Immature natural killer cell (primary cell): ENCODE results near the gene KCTD13. TPM values are rescaled to one million over a fixed set of nuclear protein-coding genes. Genes with fewer than 3 reads are reported as not detected.
"Not testable (repeated sequence)": the region's sequence is repeated elsewhere in the genome, so short reads cannot be mapped to it uniquely, and the experiment has no call there.

Experiments used
- DNase-seq, 3 donors: peaks; one replicate each; pipeline ENCODE4 v3.0.0; 2022; ENCODE audit warnings: mixed read lengths in 1 of 3
- H3K27ac Mint-ChIP-seq, 6 donors: one replicate each; pipeline ENCODE4 v1.8.0; 2020; ENCODE audit warnings: mixed read lengths in 6 of 6, mild to moderate bottlenecking in 5 of 6, inconsistent platforms in 4 of 6, moderate library complexity in 3 of 6
- H3K27me3 Mint-ChIP-seq, 3 donors: one replicate each; pipeline ENCODE4 v1.8.0; 2020 to 2021; ENCODE audit warnings: low read depth in 3 of 3, mild to moderate bottlenecking in 3 of 3, mixed read lengths in 3 of 3, moderate library complexity in 3 of 3, inconsistent platforms in 1 of 3
- H3K36me3 Mint-ChIP-seq, 3 donors: one replicate each; pipeline ENCODE4 v1.8.0; 2020; ENCODE audit warnings: mixed read lengths in 3 of 3, inconsistent platforms in 2 of 3, mild to moderate bottlenecking in 2 of 3
- H3K4me1 Mint-ChIP-seq, 2 donors: one replicate each; pipeline ENCODE4 v1.8.0; 2020; ENCODE audit warnings: inconsistent platforms in 2 of 2, mild to moderate bottlenecking in 2 of 2, mixed read lengths in 2 of 2, moderate library complexity in 1 of 2
- H3K4me3 Mint-ChIP-seq, 5 donors: one replicate each; pipeline ENCODE4 v1.8.0; 2020; ENCODE audit warnings: mild to moderate bottlenecking in 5 of 5, mixed read lengths in 5 of 5, inconsistent platforms in 3 of 5, moderate library complexity in 3 of 5
- H3K9me3 Mint-ChIP-seq, 6 donors: one replicate each; pipeline ENCODE4 v1.8.0; 2020; ENCODE audit warnings: mild to moderate bottlenecking in 6 of 6, mixed read lengths in 6 of 6, inconsistent platforms in 4 of 6, moderate library complexity in 3 of 6
- polyA plus RNA-seq, 3 donors: library from polyadenylated mRNA; unstranded; fragments of 300-500 nt; fragmentation: Illumina TruSeq; gene quantifications; one replicate each; pipeline ENCODE4 v1.2.3, GENCODE V29; 2021

Gene KCTD13
- polyA plus RNA-seq, 3 donors from 2014 or later: 3.5 to 13.8 (median 9.2) TPM

- no peak for DNase-seq
- Mint-ChIP-seq H3K4me1 (peaks cover 31 to 42% of the 10 kb centered on the region in 2 donors), H3K4me3 (peak overlapping the region; percentile 94 to 96 (median 95)), H3K9me3 (no peaks in the 10 kb centered on the region), H3K36me3 (peaks cover 0 to 4% (median 0%) of the 10 kb centered on the region in 3 donors), H3K27me3 (peaks cover 5 to 11% (median 7%) of the 10 kb centered on the region in 3 donors), H3K27ac (peak overlapping the region; percentile 84 to 98 (median 96))
These were observed 656 bp upstream of the KCTD13 start for GRCh38 chr16:29926711-29927052.

GRCh38 chr16:29925105-29925756 lies 795 bp downstream of the KCTD13 start:
- Mint-ChIP-seq H3K4me1 (peaks cover 36 to 52% of the 10 kb centered on the region in 2 donors), H3K27me3 (peaks cover 5 to 11% (median 7%) of the 10 kb centered on the region in 3 donors)
- DNase-seq: no peak

GRCh38 chr16:29922986-29923501 lies 3.0 kb downstream of the KCTD13 start:
- H3K4me3 Mint-ChIP-seq: no peak overlapping the region
- H3K27ac Mint-ChIP-seq: peak overlapping the region in 1 of 6 donors; percentile 43
- peaks cover 5 to 11% (median 7%) of the 10 kb centered on the region in 3 donors for H3K27me3 Mint-ChIP-seq
- H3K36me3 Mint-ChIP-seq: peaks cover 0 to 18% (median 11%) of the 10 kb centered on the region in 3 donors
- no peak for DNase-seq
- peaks cover 36 to 52% of the 10 kb centered on the region in 2 donors for H3K4me1 Mint-ChIP-seq
- no peaks in the 10 kb centered on the region for H3K9me3 Mint-ChIP-seq

More at GRCh38 chr16:29925105-29925756, 795 bp downstream of the KCTD13 start:
- Mint-ChIP-seq H3K27ac (peak overlapping the region; percentile 60 to 89 (median 76)), H3K9me3 (no peaks in the 10 kb centered on the region), H3K4me3 (peak overlapping the region; percentile 87 to 96 (median 94)), H3K36me3 (peaks cover 0 to 14% (median 10%) of the 10 kb centered on the region in 3 donors)

DNA sequence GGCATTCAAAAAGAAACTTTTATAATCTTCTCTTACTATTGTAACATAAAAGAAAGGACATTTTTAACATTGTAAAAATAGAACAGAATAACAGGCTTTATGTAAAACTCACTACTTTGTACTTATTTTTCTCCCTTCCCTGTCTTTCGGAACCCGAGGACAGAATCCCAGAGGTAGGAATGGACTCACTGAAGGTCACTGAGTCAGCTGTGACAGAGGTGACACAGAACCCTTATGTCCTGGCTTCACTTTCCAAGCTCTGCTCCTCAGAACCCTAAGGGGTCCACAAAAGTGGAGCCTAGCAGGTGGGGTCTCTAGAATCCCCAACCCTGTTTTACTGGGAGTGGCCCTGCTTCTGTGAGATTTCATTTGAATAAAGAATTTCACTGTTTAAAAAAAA lies 3.7 kb downstream of the KCTD13 start:
- no peak overlapping the region for H3K4me3 Mint-ChIP-seq
- H3K27me3 Mint-ChIP-seq: peaks cover 5 to 11% (median 7%) of the 10 kb centered on the region in 3 donors
- H3K9me3 Mint-ChIP-seq: no peaks in the 10 kb centered on the region
- peaks cover 0 to 22% (median 11%) of the 10 kb centered on the region in 3 donors for H3K36me3 Mint-ChIP-seq
- no peak for DNase-seq
- peaks cover 34 to 48% of the 10 kb centered on the region in 2 donors for H3K4me1 Mint-ChIP-seq
- no peak overlapping the region for H3K27ac Mint-ChIP-seq

DNA sequence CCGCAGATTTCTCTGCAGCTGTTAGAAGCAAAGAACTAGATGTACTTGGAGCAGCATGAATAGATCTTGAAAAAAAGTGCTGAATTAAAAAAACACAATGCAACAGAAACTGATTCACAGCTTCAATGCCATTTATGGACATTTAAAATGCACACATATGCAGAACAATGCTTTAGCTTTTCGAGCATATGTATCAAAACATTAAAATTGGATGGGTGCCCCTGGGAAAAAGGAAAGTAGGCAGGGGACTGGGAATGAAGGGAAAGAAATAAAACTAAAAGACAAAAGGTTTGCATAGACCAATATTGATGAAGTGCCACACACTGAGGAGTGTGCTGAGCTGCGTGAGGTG lies 5.0 kb downstream of the KCTD13 start:
- H3K9me3 Mint-ChIP-seq: no peaks in the 10 kb centered on the region
- DNase-seq: no peak
- peaks cover 0 to 3% (median 2%) of the 10 kb centered on the region in 3 donors for H3K27me3 Mint-ChIP-seq
- H3K4me3 Mint-ChIP-seq: no peak overlapping the region
- peak overlapping the region in 2 of 6 donors; percentile 6 to 46 for H3K27ac Mint-ChIP-seq
- H3K36me3 Mint-ChIP-seq: peaks cover 0 to 27% (median 11%) of the 10 kb centered on the region in 3 donors
- peaks cover 22 to 35% of the 10 kb centered on the region in 2 donors for H3K4me1 Mint-ChIP-seq

GRCh38 chr16:29920288-29921033 lies 5.6 kb downstream of the KCTD13 start:
- Mint-ChIP-seq H3K4me1 (peaks cover 20 to 32% of the 10 kb centered on the region in 2 donors), H3K9me3 (no peaks in the 10 kb centered on the region), H3K4me3 (no peak overlapping the region), H3K27me3 (peaks cover 0 to 1% (median 1%) of the 10 kb centered on the region in 3 donors), H3K36me3 (peaks cover 0 to 27% (median 11%) of the 10 kb centered on the region in 3 donors), H3K27ac (no peak overlapping the region)
- no peak for DNase-seq

GRCh38 chr16:29916979-29917378 lies 9.0 kb downstream of the KCTD13 start:
- H3K27ac Mint-ChIP-seq: no peak overlapping the region

GRCh38 chr16:29915590-29916247 lies 10.3 kb downstream of the KCTD13 start:
- Mint-ChIP-seq H3K4me1 (peaks cover 2 to 3% of the 10 kb centered on the region in 2 donors), H3K27ac (no peak overlapping the region), H3K27me3 (no peaks in the 10 kb centered on the region), H3K9me3 (no peaks in the 10 kb centered on the region), H3K36me3 (peaks cover 0 to 26% (median 8%) of the 10 kb centered on the region in 3 donors), H3K4me3 (no peak overlapping the region)
- DNase-seq: no peak

More at GRCh38 chr16:29916979-29917378, 9.0 kb downstream of the KCTD13 start:
- Mint-ChIP-seq H3K27me3 (no peaks in the 10 kb centered on the region), H3K36me3 (peaks cover 0 to 35% (median 13%) of the 10 kb centered on the region in 3 donors), H3K4me3 (no peak overlapping the region), H3K4me1 (peaks cover 6 to 10% of the 10 kb centered on the region in 2 donors), H3K9me3 (no peaks in the 10 kb centered on the region)
- no peak for DNase-seq

GRCh38 chr16:29913514-29913913 lies 12.5 kb downstream of the KCTD13 start:
- no peak overlapping the region for H3K27ac Mint-ChIP-seq
- DNase-seq: no peak
- H3K27me3 Mint-ChIP-seq: no peaks in the 10 kb centered on the region
- peaks cover 0 to 21% (median 3%) of the 10 kb centered on the region in 3 donors for H3K36me3 Mint-ChIP-seq
- peaks cover 0 to 1% of the 10 kb centered on the region in 2 donors for H3K4me1 Mint-ChIP-seq
- no peak overlapping the region for H3K4me3 Mint-ChIP-seq
- no peaks in the 10 kb centered on the region for H3K9me3 Mint-ChIP-seq

- Mint-ChIP-seq H3K36me3 (peaks cover 0 to 17% (median 3%) of the 10 kb centered on the region in 3 donors), H3K4me3 (no peak overlapping the region), H3K27me3 (no peaks in the 10 kb centered on the region), H3K27ac (no peak overlapping the region), H3K9me3 (no peaks in the 10 kb centered on the region), H3K4me1 (peaks cover 0 to 1% of the 10 kb centered on the region in 2 donors)
- DNase-seq: no peak
These were observed 13.9 kb downstream of the KCTD13 start for GRCh38 chr16:29912087-29912486.

- Mint-ChIP-seq H3K36me3 (peaks cover 0 to 12% (median 3%) of the 10 kb centered on the region in 3 donors), H3K27me3 (no peaks in the 10 kb centered on the region), H3K4me1 (peaks cover 0 to 1% of the 10 kb centered on the region in 2 donors), H3K9me3 (no peaks in the 10 kb centered on the region), H3K4me3 (no peak overlapping the region), H3K27ac (no peak overlapping the region)
- no peak for DNase-seq
These were observed 14.4 kb downstream of the KCTD13 start for GRCh38 chr16:29911676-29912010.

DNA sequence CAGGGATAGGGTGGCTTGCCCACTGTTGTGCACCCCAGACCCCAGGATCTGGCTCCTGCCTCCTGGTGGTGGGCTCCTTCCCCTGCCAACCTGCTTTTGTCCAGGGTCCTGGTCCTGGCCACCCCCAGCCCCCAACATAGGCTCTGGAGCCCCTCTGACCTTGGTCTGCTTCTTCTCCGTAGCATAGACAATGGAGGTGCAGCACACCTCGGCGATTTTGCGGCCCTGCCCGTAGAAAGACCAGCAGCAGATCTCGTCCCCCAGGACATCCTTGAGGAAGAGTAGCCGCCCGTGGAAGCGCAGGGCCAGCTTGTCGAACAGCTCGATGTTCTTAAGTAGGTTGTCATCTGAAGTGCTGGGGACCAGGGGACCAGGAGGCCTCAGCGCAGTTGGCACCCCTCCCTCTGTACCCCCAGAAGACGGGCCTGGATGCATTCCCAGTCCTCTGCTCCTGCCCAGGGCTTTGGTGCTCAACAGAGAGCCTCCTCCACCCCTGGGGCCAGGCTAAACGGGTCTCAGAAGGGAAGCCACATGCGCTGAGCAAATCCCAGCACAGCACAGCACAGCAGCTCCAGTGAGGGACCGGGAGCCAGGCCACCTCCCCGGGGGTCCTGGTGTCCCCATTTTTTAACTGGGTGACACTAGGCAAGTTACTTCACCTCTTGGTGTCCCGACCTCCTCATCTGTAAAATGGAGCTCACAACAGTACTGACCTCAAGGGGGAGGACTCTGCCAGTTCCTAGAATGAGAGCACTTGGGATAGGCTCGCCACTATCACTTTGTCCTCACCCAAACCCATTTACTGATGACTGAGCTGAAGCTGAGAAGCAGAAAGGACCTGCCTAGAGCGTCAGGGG lies 15.0 kb downstream of the KCTD13 start:
- no peaks in the 10 kb centered on the region for H3K27me3 Mint-ChIP-seq
- no peak overlapping the region for H3K27ac Mint-ChIP-seq
- H3K9me3 Mint-ChIP-seq: no peaks in the 10 kb centered on the region
- DNase-seq: no peak
- H3K4me1 Mint-ChIP-seq: peaks cover 0 to 1% of the 10 kb centered on the region in 2 donors
- H3K36me3 Mint-ChIP-seq: peaks cover 0 to 16% (median 3%) of the 10 kb centered on the region in 3 donors
- no peak overlapping the region for H3K4me3 Mint-ChIP-seq

DNA sequence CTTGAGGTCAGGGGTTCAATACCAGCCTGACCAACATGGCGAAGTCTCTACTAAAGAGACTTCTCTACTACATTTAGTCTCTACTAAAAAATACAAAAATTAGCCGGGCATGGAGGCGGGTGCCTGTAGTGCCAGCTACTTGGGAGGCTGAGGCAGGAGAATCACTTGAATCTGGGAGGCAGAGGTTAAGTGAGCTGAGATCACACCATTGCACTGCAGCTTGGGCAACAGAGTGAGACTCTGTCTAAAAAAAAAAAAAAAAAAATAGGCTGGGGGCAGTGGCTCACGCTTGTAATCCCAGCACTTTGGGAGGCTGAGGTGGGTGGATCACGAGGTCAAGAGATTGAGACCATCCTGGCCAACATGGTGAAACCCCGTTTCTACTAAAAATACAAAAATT lies 16.2 kb downstream of the KCTD13 start:
- H3K9me3 Mint-ChIP-seq, H3K4me1 Mint-ChIP-seq, H3K27me3 Mint-ChIP-seq, H3K27ac Mint-ChIP-seq, DNase-seq, H3K4me3 Mint-ChIP-seq: not testable (repeated sequence)
- peaks cover 0 to 12% (median 3%) of the 10 kb centered on the region in 3 donors for H3K36me3 Mint-ChIP-seq
